Nephron (organoid): ENCODE results near the gene XPC.
A peak's percentile ranks its signal among the peaks of the same experiment; 100 is the strongest.

Source experiments
- H3K27ac Mint-ChIP-seq, 3 experiments: 2 replicates each; pipeline ENCODE4 v1.8.0; 2020; ENCODE audit warnings: mixed read lengths in 3 of 3, mild to moderate bottlenecking in 2 of 3, moderate library complexity in 1 of 3
- H3K27me3 Mint-ChIP-seq: 2 replicates; pipeline ENCODE4 v1.8.0; 2021; ENCODE audit warnings: low read depth, mild to moderate bottlenecking, moderate library complexity, mixed read lengths
- H3K36me3 Mint-ChIP-seq: 2 replicates; pipeline ENCODE4 v1.8.0; 2020; ENCODE audit warnings: low read depth, mixed read lengths
- H3K4me1 Mint-ChIP-seq: 2 replicates; pipeline ENCODE4 v1.8.0; 2020; ENCODE audit warnings: mixed read lengths
- H3K4me3 Mint-ChIP-seq, 3 experiments: 2 replicates each; pipeline ENCODE4 v1.8.0; 2020; ENCODE audit warnings: mild to moderate bottlenecking in 3 of 3, mixed read lengths in 3 of 3, moderate library complexity in 2 of 3
- H3K9me3 Mint-ChIP-seq: 2 replicates; pipeline ENCODE4 v1.8.0; 2020; ENCODE audit warnings: mixed read lengths
- TF ChIP-seq, protein P1 (sequence below), 3 experiments: fragments of 200-600 bp; sonication (generic); IDR thresholded peaks; one replicate each; pipeline ENCODE4 v1.5.0; 2021; ENCODE audit warnings: antibody characterized with exemption in 3 of 3; ENCODE audit not compliant: unreplicated experiment in 3 of 3

XPC gene

DNA sequence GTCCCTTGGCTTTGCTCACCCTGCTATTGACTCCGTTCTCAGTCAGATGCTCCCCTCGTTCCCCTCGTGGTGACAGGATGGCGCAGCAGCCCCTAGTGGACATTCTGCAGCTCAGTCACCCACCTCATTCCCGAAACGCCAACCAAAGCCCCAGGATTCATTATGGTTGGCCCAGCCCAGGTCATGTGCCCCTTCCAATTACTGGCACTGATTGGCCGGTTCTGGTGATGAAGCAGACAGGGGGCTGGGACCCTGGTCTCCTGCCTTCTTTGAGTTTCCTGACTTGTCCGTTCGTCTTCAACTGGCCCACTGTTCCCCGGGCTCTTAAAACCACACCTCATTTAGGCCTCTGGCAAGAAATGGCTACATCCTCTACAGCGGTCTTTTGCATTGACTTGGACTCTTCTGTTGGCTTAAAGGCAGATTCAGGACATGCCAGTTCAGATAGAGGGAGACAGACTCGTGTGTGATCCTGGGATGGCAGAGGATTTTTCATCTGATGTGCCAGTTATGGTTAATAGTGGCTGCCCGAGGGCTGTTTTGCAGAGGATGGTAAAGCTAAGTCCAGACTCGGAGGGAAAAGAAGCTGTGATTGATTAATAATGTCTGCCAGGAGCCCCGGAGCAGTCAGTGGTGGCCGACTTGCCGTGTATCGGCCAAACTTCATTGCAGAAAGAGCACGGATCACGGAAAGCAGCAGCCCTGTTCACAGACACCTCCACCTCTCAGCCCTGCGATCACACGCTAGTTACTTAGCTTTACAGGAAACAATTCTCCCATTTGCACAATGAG lies 38.1 kb upstream of the XPC start:
- TF ChIP-seq, protein P1, sequence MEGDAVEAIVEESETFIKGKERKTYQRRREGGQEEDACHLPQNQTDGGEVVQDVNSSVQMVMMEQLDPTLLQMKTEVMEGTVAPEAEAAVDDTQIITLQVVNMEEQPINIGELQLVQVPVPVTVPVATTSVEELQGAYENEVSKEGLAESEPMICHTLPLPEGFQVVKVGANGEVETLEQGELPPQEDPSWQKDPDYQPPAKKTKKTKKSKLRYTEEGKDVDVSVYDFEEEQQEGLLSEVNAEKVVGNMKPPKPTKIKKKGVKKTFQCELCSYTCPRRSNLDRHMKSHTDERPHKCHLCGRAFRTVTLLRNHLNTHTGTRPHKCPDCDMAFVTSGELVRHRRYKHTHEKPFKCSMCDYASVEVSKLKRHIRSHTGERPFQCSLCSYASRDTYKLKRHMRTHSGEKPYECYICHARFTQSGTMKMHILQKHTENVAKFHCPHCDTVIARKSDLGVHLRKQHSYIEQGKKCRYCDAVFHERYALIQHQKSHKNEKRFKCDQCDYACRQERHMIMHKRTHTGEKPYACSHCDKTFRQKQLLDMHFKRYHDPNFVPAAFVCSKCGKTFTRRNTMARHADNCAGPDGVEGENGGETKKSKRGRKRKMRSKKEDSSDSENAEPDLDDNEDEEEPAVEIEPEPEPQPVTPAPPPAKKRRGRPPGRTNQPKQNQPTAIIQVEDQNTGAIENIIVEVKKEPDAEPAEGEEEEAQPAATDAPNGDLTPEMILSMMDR (IDR thresholded peaks at IDR 0.05; ENCODE audit: unreplicated experiment in 3 of 3): peak; percentile 34 to 49 (median 43)
- Mint-ChIP-seq H3K9me3 (peaks cover 17% of the 10 kb centered on the region), H3K4me1 (peaks cover 4% of the 10 kb centered on the region), H3K4me3 (peak overlapping the region; percentile 61 to 77 (median 75)), H3K36me3 (no peaks in the 10 kb centered on the region), H3K27me3 (no peaks in the 10 kb centered on the region), H3K27ac (peak overlapping the region; percentile 9 to 89 (median 69))

DNA sequence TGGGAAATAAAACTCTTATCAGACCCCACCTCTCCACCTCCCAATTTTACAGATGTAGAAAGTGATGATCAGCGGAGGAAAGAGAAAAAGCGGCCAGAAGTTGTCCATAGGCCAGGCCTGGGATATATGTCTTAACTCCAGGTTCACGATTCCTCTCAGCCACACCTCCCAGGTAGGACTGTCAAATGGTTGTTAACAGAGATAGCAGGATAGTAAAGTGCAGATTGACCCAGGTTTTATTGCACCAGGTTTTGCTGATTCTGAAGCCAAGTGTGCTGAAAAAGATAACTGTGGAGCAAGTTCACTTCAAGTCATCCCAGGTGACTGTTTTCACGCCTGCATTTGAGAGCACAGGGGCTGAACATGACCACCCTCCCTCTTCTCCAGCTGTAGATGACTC lies 36.4 kb upstream of the XPC start:
- Mint-ChIP-seq H3K27me3 (peaks cover 3% of the 10 kb centered on the region), H3K4me1 (peaks cover 18% of the 10 kb centered on the region), H3K4me3 (no peak overlapping the region), H3K27ac (no peak overlapping the region), H3K9me3 (peaks cover 3% of the 10 kb centered on the region), H3K36me3 (no peaks in the 10 kb centered on the region)
- TF ChIP-seq, protein P1 (IDR thresholded peaks at IDR 0.05; ENCODE audit: unreplicated experiment in 3 of 3): no peak

DNA sequence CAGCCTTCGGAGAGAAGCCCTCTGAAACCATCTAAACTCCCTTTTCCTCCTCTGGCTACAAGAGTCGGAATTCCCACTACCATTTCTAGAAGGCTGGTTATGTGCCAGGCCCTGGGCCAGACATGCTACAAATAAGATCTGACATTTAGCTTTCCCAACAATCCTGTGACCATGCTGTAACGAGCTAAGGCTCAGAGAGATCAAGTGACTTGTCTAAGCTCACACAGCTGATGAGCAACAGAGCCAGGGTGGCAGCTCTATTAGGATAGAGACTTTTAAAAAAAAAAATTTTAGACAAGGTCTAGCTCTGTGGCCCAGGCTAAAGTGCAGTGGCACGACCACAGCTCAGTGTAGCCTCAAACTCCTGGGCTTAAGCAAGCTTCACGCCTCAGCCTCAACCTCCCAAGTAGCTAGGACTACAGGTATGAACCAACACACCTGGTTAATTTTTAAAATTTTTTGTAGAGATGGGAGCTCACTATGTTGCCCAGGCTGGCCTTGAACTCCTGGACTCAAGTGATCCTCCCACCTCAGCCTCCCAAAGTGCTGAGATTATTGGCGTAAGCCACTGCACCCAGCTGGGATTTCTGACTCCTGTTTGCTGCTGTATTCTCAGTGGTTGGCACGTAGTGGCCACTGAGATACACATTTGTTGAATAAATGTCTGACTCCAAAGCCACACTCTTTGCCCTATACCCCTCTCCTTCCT lies 34.8 kb upstream of the XPC start:
- Mint-ChIP-seq H3K9me3 (no peaks in the 10 kb centered on the region), H3K36me3 (no peaks in the 10 kb centered on the region), H3K4me1 (peaks cover 29% of the 10 kb centered on the region), H3K4me3 (no peak overlapping the region), H3K27me3 (peaks cover 3% of the 10 kb centered on the region), H3K27ac (no peak overlapping the region)
- TF ChIP-seq, protein P1 (IDR thresholded peaks at IDR 0.05; ENCODE audit: unreplicated experiment in 3 of 3): no peak

DNA sequence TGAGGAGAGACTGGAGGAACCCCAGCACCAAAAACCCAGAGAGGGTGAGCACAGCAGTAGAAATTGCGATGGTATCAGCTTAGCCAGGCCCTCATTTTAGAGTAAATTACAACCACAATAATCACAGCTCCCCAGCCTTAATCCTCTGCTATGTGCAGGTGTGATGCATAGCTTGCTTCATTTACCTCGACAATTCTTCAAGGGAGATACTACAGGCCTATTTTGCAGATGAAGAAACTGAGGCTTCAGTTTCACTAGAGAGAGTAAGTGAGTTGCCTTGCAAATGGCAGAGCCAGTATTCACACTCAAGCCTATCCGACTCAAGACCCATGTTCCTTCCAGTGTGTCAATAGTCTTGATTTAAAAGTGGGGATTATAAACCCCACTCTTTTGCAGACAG lies 33.6 kb upstream of the XPC start:
- peaks cover 3% of the 10 kb centered on the region for H3K27me3 Mint-ChIP-seq
- no peak overlapping the region for H3K27ac Mint-ChIP-seq
- H3K4me3 Mint-ChIP-seq: no peak overlapping the region
- no peaks in the 10 kb centered on the region for H3K36me3 Mint-ChIP-seq
- H3K9me3 Mint-ChIP-seq: no peaks in the 10 kb centered on the region
- TF ChIP-seq, protein P1 (IDR thresholded peaks at IDR 0.05; ENCODE audit: unreplicated experiment in 3 of 3): no peak
- H3K4me1 Mint-ChIP-seq: peaks cover 29% of the 10 kb centered on the region

DNA sequence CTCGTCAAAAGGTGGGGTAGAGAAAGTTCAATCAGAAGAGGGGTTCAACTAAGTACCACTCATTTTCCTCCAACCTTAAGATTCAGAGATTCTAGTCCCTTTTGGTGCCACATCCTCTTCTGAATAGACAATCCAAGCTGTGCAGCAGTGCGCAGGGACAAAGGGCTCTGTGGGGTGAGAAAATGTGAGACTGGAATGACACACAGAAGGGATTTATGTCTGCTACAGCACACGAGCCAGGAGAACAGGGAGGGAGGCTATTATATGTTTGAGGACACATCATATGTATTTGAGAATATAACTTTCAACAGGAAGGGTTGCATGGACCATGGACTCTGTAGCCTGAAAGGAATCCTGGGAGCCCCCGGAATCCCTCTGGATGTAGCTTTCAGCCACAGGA lies 33.2 kb upstream of the XPC start:
- no peak overlapping the region for H3K27ac Mint-ChIP-seq
- H3K4me1 Mint-ChIP-seq: peaks cover 29% of the 10 kb centered on the region
- no peaks in the 10 kb centered on the region for H3K36me3 Mint-ChIP-seq
- TF ChIP-seq, protein P1 (IDR thresholded peaks at IDR 0.05; ENCODE audit: unreplicated experiment in 3 of 3): no peak
- H3K9me3 Mint-ChIP-seq: no peaks in the 10 kb centered on the region
- no peak overlapping the region for H3K4me3 Mint-ChIP-seq
- H3K27me3 Mint-ChIP-seq: peaks cover 3% of the 10 kb centered on the region
